ENCODE results near the gene COL4A1. TPM values are rescaled to one million over a fixed set of nuclear protein-coding genes. Genes with fewer than 3 reads are reported as not detected.

The COL4A1 gene
- total RNA-seq, 3 donors from 2014 or later, result 118 to 1,008 (median 370) TPM

DNA sequence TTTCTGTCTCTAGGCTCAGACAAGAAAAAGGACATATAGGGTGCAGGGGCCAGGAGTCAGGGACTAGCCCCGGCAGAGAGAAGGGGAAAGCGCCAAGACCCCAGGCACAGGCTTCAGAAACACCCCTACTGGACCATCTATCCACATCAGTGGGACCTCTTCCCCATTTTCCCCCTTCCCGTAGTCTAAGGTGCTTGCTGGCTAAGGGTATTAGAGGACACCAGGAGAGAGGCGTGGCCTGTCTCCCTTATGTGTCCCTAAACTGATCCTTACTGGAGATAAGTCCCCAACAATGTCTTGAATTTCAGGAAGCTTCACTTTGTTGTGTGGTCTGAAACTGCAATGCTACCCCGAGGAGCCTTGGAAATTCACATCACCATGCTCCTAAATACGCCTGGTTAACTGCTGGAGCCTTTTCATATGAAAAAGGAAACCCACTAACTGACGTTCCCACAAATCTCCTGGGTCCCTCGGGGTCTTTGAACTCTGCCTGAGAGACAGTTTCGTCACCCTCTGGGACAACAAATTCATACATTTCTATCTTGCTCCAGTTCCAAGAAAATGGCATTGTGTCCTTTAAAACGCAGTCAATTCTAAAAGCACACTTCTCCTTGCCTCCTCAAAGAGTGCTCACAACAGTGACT lies 197.7 kb downstream of the COL4A1 start:
- H3K27ac ChIP-seq, result peak overlapping the region; percentile 38 to 42
- no peaks in the 10 kb centered on the region for H3K36me3 ChIP-seq

GRCh38 chr13:110108348-110109139 lies 198.4 kb downstream of the COL4A1 start:
- Histone ChIP-seq H3K27ac (no peak overlapping the region), H3K36me3 (no peaks in the 10 kb centered on the region), H3K9me3 (no peaks in the 10 kb centered on the region), H3K4me1 (no peaks in the 10 kb centered on the region), H3K4me3 (no peak overlapping the region), H3K27me3 (no peaks in the 10 kb centered on the region)
- DNase-seq (ENCODE audit: low spot score in 2 of 2), result peak; percentile 74 to 77
- TF ChIP-seq POLR2AphosphoS5 (IDR thresholded peaks at IDR 0.05) (peak in 2 of 3 donors; percentile 35 to 63), POLR2A (IDR thresholded peaks at IDR 0.05) (no peak)
- TF ChIP-seq, protein P1, sequence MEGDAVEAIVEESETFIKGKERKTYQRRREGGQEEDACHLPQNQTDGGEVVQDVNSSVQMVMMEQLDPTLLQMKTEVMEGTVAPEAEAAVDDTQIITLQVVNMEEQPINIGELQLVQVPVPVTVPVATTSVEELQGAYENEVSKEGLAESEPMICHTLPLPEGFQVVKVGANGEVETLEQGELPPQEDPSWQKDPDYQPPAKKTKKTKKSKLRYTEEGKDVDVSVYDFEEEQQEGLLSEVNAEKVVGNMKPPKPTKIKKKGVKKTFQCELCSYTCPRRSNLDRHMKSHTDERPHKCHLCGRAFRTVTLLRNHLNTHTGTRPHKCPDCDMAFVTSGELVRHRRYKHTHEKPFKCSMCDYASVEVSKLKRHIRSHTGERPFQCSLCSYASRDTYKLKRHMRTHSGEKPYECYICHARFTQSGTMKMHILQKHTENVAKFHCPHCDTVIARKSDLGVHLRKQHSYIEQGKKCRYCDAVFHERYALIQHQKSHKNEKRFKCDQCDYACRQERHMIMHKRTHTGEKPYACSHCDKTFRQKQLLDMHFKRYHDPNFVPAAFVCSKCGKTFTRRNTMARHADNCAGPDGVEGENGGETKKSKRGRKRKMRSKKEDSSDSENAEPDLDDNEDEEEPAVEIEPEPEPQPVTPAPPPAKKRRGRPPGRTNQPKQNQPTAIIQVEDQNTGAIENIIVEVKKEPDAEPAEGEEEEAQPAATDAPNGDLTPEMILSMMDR (IDR thresholded peaks at IDR 0.05), result peak; percentile 22 to 83 (median 74)
- intact Hi-C loops (cut with DNase I; ENCODE audit: low total_unique reads), result no loop called here

More for the DNA sequence above, 197.7 kb downstream of the COL4A1 start:
- Histone ChIP-seq H3K4me3 (no peak overlapping the region), H3K27me3 (no peaks in the 10 kb centered on the region), H3K4me1 (no peaks in the 10 kb centered on the region), H3K9me3 (no peaks in the 10 kb centered on the region)
- TF ChIP-seq POLR2A (IDR thresholded peaks at IDR 0.05), result no peak
- TF ChIP-seq, protein P1 (IDR thresholded peaks at IDR 0.05), result peak in 1 of 3 donors; percentile 6
- intact Hi-C loops (cut with DNase I; ENCODE audit: low total_unique reads), result no loop called here
- DNase-seq (ENCODE audit: low spot score in 2 of 2), result no peak

DNA sequence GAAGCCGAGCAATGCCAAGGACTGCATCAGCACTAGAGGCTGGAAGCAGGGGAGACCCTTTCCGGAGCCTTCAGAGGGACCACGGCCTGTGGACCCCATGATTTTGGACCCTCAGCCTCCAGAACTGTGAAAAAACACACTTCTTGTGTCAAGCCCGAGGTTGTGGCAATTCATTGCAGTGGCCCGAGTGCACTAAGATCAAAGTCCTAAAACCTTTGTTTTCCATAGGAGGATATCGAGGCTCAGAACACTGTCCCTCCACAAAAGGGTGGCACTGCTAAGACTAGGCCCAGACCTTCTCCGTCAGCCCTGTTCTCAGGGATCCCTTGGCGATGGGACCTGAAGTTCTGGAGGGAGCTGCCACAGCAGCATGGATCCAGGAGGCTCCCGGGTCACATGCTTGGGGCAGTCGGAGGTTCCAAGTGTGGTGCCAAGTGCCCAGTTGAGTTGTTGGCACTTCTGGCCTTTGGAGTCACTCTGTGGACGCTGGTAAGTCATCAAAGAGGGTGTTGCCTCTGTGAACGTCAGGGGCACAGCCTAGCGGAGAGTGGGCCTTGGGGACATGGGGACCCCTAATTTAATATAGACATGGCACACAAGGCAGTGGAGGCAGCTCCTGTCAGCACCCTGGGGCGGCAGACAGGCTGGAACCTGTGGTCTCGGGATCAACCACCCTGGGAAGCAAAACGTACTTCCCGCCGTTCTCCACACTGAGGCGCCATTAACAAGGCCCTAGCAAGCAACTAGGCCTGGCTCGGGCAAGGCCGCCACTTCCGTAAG lies 199.2 kb downstream of the COL4A1 start:
- Histone ChIP-seq H3K27ac (no peak overlapping the region), H3K36me3 (no peaks in the 10 kb centered on the region), H3K27me3 (no peaks in the 10 kb centered on the region), H3K9me3 (no peaks in the 10 kb centered on the region), H3K4me1 (no peaks in the 10 kb centered on the region), H3K4me3 (no peak overlapping the region)
- intact Hi-C loops (cut with DNase I; ENCODE audit: low total_unique reads), result no loop called here
- DNase-seq (ENCODE audit: low spot score in 2 of 2), result no peak
- TF ChIP-seq POLR2A (IDR thresholded peaks at IDR 0.05) (no peak), POLR2AphosphoS5 (IDR thresholded peaks at IDR 0.05) (no peak)
- TF ChIP-seq, protein P1 (IDR thresholded peaks at IDR 0.05), result no peak

DNA sequence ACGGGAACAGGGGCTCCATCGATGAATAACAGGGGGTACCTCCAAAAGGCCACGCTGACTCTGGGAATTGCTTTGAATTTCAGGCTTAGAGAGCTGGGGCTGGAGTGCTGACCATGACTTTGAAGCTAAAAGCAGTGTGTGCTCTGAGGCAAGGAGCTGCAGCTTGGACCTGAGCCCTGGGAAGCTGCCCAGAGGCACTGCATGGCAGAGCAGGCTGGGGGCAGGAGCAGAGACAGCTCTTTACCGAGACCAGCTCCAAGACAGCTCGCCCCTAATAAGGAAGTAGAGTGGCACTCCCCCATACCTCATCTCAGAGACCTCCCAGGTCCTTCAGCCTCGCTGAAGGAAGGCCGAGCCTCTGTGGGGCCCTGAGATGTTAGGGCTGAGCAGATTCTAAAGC lies 200.2 kb downstream of the COL4A1 start:
- TF ChIP-seq, protein P1 (IDR thresholded peaks at IDR 0.05), result no peak
- TF ChIP-seq POLR2AphosphoS5 (IDR thresholded peaks at IDR 0.05) (no peak), POLR2A (IDR thresholded peaks at IDR 0.05) (no peak)
- intact Hi-C loops (cut with DNase I; ENCODE audit: low total_unique reads), result no loop called here
- no peak for DNase-seq (ENCODE audit: low spot score in 2 of 2)
- H3K9me3 ChIP-seq, result no peaks in the 10 kb centered on the region
- no peak overlapping the region for H3K4me3 ChIP-seq
- H3K27ac ChIP-seq, result no peak overlapping the region
- H3K4me1 ChIP-seq, result no peaks in the 10 kb centered on the region
- H3K36me3 ChIP-seq, result no peaks in the 10 kb centered on the region
- H3K27me3 ChIP-seq, result no peaks in the 10 kb centered on the region
